SK-N-SH (cell line): Measurements from ENCODE around the gene ACP6.

Source experiments
- CTCF ChIP-seq: fragments of 200-600 bp; sonication (generic); IDR thresholded peaks from 2 replicates; pipeline ENCODE4 v1.6.1; 2017; ENCODE audit warnings: antibody characterized with exemption, mild to moderate bottlenecking, moderate library complexity
- EZH2phosphoT487 ChIP-seq: fragments of 200-600 bp; sonication (generic); IDR thresholded peaks from 2 replicates; pipeline ENCODE4 v1.6.1; 2017; ENCODE audit warnings: low read depth, mixed run types, mild to moderate bottlenecking, antibody characterized with exemption, moderate library complexity, borderline replicate concordance
- FOXM1 ChIP-seq: IDR thresholded peaks from 2 replicates; pipeline ENCODE4 v1.4.0; 2012; ENCODE audit warnings: low read depth, mild to moderate bottlenecking
- GABPA ChIP-seq: IDR thresholded peaks from 2 replicates; pipeline ENCODE4 v1.4.0; 2012; ENCODE audit warnings: low read depth, mild to moderate bottlenecking
- POLR2AphosphoS5 ChIP-seq: IDR thresholded peaks from 2 replicates; pipeline ENCODE4 v1.6.1; 2012; ENCODE audit warnings: low read depth, low read length
- RCOR1 ChIP-seq: fragments of 150-350 bp; IDR thresholded peaks from 2 replicates; pipeline ENCODE4 v1.6.1; 2017; ENCODE audit warnings: antibody characterized with exemption, low read length
- SMC3 ChIP-seq: IDR thresholded peaks from 2 replicates; pipeline ENCODE4 v1.6.1; 2012; ENCODE audit warnings: low read depth, low read length, improper control_type of control experiment
- TAF1 ChIP-seq: IDR thresholded peaks from 2 replicates; pipeline ENCODE4 v1.6.1; 2012; ENCODE audit warnings: low read depth, mild to moderate bottlenecking, low read length, moderate library complexity, borderline replicate concordance
- TCF12 ChIP-seq: IDR thresholded peaks from 2 replicates; pipeline ENCODE4 v1.4.0; 2012
- TF ChIP-seq, protein P1 (sequence below): IDR thresholded peaks from 2 replicates; pipeline ENCODE4 v1.6.1; 2012; ENCODE audit warnings: mild to moderate bottlenecking, low read depth, low read length, moderate library complexity
- TF ChIP-seq, protein P2 (sequence below): IDR thresholded peaks from 2 replicates; pipeline ENCODE4 v1.4.0; 2012; ENCODE audit warnings: low read depth

GRCh38 chr1:147605591-147605990 lies 64.7 kb downstream of the ACP6 start:
- TF ChIP-seq GABPA (no peak), TAF1 (no peak), SMC3 (no peak), CTCF (no peak), TCF12 (no peak), POLR2AphosphoS5 (no peak), FOXM1 (no peak), EZH2phosphoT487 (no peak), RCOR1 (no peak)
- TF ChIP-seq, protein P1, sequence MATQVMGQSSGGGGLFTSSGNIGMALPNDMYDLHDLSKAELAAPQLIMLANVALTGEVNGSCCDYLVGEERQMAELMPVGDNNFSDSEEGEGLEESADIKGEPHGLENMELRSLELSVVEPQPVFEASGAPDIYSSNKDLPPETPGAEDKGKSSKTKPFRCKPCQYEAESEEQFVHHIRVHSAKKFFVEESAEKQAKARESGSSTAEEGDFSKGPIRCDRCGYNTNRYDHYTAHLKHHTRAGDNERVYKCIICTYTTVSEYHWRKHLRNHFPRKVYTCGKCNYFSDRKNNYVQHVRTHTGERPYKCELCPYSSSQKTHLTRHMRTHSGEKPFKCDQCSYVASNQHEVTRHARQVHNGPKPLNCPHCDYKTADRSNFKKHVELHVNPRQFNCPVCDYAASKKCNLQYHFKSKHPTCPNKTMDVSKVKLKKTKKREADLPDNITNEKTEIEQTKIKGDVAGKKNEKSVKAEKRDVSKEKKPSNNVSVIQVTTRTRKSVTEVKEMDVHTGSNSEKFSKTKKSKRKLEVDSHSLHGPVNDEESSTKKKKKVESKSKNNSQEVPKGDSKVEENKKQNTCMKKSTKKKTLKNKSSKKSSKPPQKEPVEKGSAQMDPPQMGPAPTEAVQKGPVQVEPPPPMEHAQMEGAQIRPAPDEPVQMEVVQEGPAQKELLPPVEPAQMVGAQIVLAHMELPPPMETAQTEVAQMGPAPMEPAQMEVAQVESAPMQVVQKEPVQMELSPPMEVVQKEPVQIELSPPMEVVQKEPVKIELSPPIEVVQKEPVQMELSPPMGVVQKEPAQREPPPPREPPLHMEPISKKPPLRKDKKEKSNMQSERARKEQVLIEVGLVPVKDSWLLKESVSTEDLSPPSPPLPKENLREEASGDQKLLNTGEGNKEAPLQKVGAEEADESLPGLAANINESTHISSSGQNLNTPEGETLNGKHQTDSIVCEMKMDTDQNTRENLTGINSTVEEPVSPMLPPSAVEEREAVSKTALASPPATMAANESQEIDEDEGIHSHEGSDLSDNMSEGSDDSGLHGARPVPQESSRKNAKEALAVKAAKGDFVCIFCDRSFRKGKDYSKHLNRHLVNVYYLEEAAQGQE: no peak
- TF ChIP-seq, protein P2, sequence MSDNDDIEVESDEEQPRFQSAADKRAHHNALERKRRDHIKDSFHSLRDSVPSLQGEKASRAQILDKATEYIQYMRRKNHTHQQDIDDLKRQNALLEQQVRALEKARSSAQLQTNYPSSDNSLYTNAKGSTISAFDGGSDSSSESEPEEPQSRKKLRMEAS: no peak
